HCT116 (cell line): ENCODE results near the gene PSTPIP1. TPM values are rescaled to one million over a fixed set of nuclear protein-coding genes. Genes with fewer than 3 reads are reported as not detected.

Experiments used
- ATAC-seq: fragments of 200-7000 bp; cut with Tn5 transposase; 2 replicates; pipeline ENCODE4 v1.9.1; 2020; ENCODE audit warnings: mild to moderate bottlenecking, moderate library complexity
- BruUV-seq: library from RNA; stranded (reverse); fragments of 400-500 nt; replicated peaks from 2 replicates; lab custom pipeline; 2021; lab: Mats Ljungman, UMichigan
- CTCF ChIA-PET: fragments of 300-600 bp; sonication (Branson Sonifier 250); formaldehyde crosslinking; loops from one replicate; lab custom pipeline; 2021; ENCODE audit warnings: antibody characterized with exemption; lab: Charles Lee
- POLR2A ChIA-PET: fragments of 300-600, 350-600 bp; sonication (Branson Sonifier 250); formaldehyde crosslinking; loops from one replicate; lab custom pipeline; 2021; ENCODE audit warnings: antibody characterized with exemption; lab: Charles Lee
- RAD21 ChIA-PET, 2 experiments: fragments of 300-600 bp; sonication (Branson Sonifier 250); formaldehyde crosslinking; loops; one replicate each; lab custom pipeline; 2023; ENCODE audit warnings: low total read pairs in 2 of 2; ENCODE audit not compliant: uncharacterized antibody in 2 of 2, unreplicated experiment in 2 of 2, low non-redundant PET in 1 of 2; lab: Charles Lee
- DNase-seq: peaks from one replicate; pipeline ENCODE4 v3.0.0-alpha.2; 2010; ENCODE audit warnings: low read depth, low spot score
- H2AFZ ChIP-seq: fragments of 200-600 bp; shearing (Covaris generic), sonication (generic); 2 replicates; pipeline ENCODE4 v1.6.1; 2017; ENCODE audit warnings: low read depth, mixed run types, mixed read lengths, antibody characterized with exemption, low read length; ENCODE audit not compliant: poor library complexity, severe bottlenecking
- H3K27ac ChIP-seq: 2 replicates; pipeline ENCODE4 v1.5.1; 2012; ENCODE audit warnings: low read depth, low read length
- H3K27me3 ChIP-seq: fragments of 200-600 bp; sonication (generic); 2 replicates; pipeline ENCODE4 v1.6.1; 2016; ENCODE audit warnings: mixed run types, low read length, mixed read lengths; ENCODE audit not compliant: insufficient read depth
- H3K36me3 ChIP-seq, 2 experiments: fragments of 200-500 bp in 1 of 2; fragments of 200-600 bp in 1 of 2; sonication (Bioruptor generic) in 1 of 2; sonication (generic) in 1 of 2; 2 replicates each; pipeline versions ENCODE4 v1.5.1 to v1.6.1; 2014 to 2016; ENCODE audit warnings: low read length in 2 of 2, inconsistent platforms in 1 of 2, mixed read lengths in 1 of 2, mixed run types in 1 of 2; ENCODE audit not compliant: insufficient read depth in 2 of 2, control insufficient read depth in 1 of 2
- H3K4me1 ChIP-seq, 2 experiments: fragments of 200-600 bp in 1 of 2; sonication (generic) in 1 of 2; 2 replicates each; pipeline versions ENCODE4 v1.5.1 to v1.6.1; 2012 to 2017; ENCODE audit warnings: low read length in 2 of 2, inconsistent platforms in 1 of 2, mild to moderate bottlenecking in 1 of 2, mixed read lengths in 1 of 2, mixed run types in 1 of 2, moderate library complexity in 1 of 2; ENCODE audit not compliant: insufficient read depth in 2 of 2, control insufficient read depth in 1 of 2
- H3K4me2 ChIP-seq: fragments of 200-600 bp; sonication (generic); 2 replicates; pipeline ENCODE4 v1.6.1; 2017; ENCODE audit warnings: mixed run types, low read length, mixed read lengths
- H3K4me3 ChIP-seq, 2 experiments: fragments of 200-600 bp in 1 of 2; sonication (generic) in 1 of 2; replicated peaks in 1 of 2; 2 replicates each; pipeline ENCODE4 v1.5.1; 2011 to 2016; ENCODE audit warnings: low read length in 2 of 2, control low read depth in 1 of 2, low read depth in 1 of 2, mild to moderate bottlenecking in 1 of 2, mixed read lengths in 1 of 2, mixed run types in 1 of 2
- H3K79me2 ChIP-seq: fragments of 200-600 bp; sonication (generic); 2 replicates; pipeline ENCODE4 v1.6.1; 2017; ENCODE audit warnings: mild to moderate bottlenecking, mixed run types, low read length, moderate library complexity, mixed read lengths; ENCODE audit not compliant: insufficient read depth
- H3K9ac ChIP-seq: fragments of 200-600 bp; sonication (generic); 2 replicates; pipeline ENCODE4 v1.6.1; 2016; ENCODE audit warnings: low read length, mixed read lengths
- H3K9me2 ChIP-seq: fragments of 200-600 bp; sonication (generic), shearing (Covaris generic); 2 replicates; pipeline ENCODE4 v1.6.1; 2017; ENCODE audit warnings: mixed run types, mild to moderate bottlenecking, moderate library complexity; ENCODE audit not compliant: insufficient read depth
- H3K9me3 ChIP-seq, 2 experiments: fragments of 200-500 bp in 1 of 2; fragments of 200-600 bp in 1 of 2; sonication (Bioruptor generic) in 1 of 2; sonication (generic) in 1 of 2; 2 replicates each; pipeline ENCODE4 v1.6.1; 2014 to 2017; ENCODE audit warnings: low read length in 2 of 2, mixed read lengths in 2 of 2, inconsistent platforms in 1 of 2, low read depth in 1 of 2, mild to moderate bottlenecking in 1 of 2, mixed run types in 1 of 2, moderate library complexity in 1 of 2; ENCODE audit not compliant: control insufficient read depth in 1 of 2, insufficient read depth in 1 of 2
- H4K20me1 ChIP-seq: fragments of 200-600 bp; sonication (generic), shearing (Covaris generic); 2 replicates; pipeline ENCODE4 v1.6.1; 2017; ENCODE audit warnings: mixed run types, mild to moderate bottlenecking, moderate library complexity; ENCODE audit not compliant: insufficient read depth
- ATF3 ChIP-seq: IDR thresholded peaks from 2 replicates; pipeline ENCODE4 v1.6.1; 2012
- CBX3 ChIP-seq: IDR thresholded peaks from 2 replicates; pipeline ENCODE4 v1.6.1; 2012; ENCODE audit warnings: low read depth
- CEBPB ChIP-seq: IDR thresholded peaks from 2 replicates; pipeline ENCODE4 v1.6.1; 2012; ENCODE audit warnings: low read depth
- CTCF ChIP-seq, 3 experiments: fragments of 200-600 bp in 1 of 3; sonication (generic) in 1 of 3; IDR thresholded peaks in 2 of 3; conservative IDR thresholded peaks in 1 of 3; 2 replicates each; pipeline ENCODE4 v1.5.1; 2012 to 2017; ENCODE audit warnings: low read depth in 2 of 3, low read length in 2 of 3, antibody characterized with exemption in 1 of 3, borderline replicate concordance in 1 of 3, control low read depth in 1 of 3, mild to moderate bottlenecking in 1 of 3, mixed read lengths in 1 of 3, mixed run types in 1 of 3, moderate library complexity in 1 of 3; ENCODE audit not compliant: insufficient read depth in 1 of 3
- EGR1 ChIP-seq: IDR thresholded peaks from 2 replicates; pipeline ENCODE4 v1.6.1; 2012; ENCODE audit warnings: low read depth
- EZH2phosphoT487 ChIP-seq: fragments of 200-600 bp; IDR thresholded peaks from 2 replicates; pipeline ENCODE4 v1.6.1; 2018; ENCODE audit warnings: antibody characterized with exemption, borderline replicate concordance
- FOSL1 ChIP-seq: IDR thresholded peaks from 2 replicates; pipeline ENCODE4 v1.6.1; 2012; ENCODE audit warnings: low read depth
- JUND ChIP-seq: IDR thresholded peaks from 2 replicates; pipeline ENCODE4 v1.6.1; 2012
- MAX ChIP-seq: IDR thresholded peaks from 2 replicates; pipeline ENCODE4 v1.6.1; 2012
- POLR2AphosphoS5 ChIP-seq: IDR thresholded peaks from 2 replicates; pipeline ENCODE4 v1.6.1; 2011; ENCODE audit warnings: mild to moderate bottlenecking, low read depth, low read length, moderate library complexity
- RAD21 ChIP-seq: IDR thresholded peaks from 2 replicates; pipeline ENCODE4 v1.6.1; 2012; ENCODE audit warnings: low read depth, mild to moderate bottlenecking
- SP1 ChIP-seq: IDR thresholded peaks from 2 replicates; pipeline ENCODE4 v1.6.1; 2012; ENCODE audit warnings: low read depth
- YY1 ChIP-seq: IDR thresholded peaks from 2 replicates; pipeline ENCODE4 v1.6.1; 2011; ENCODE audit warnings: low read length, low read depth, moderate library complexity, mild to moderate bottlenecking; ENCODE audit not compliant: insufficient replicate concordance; ENCODE audit errors: extremely low read depth
- ZBTB33 ChIP-seq: IDR thresholded peaks from 2 replicates; pipeline ENCODE4 v1.6.1; 2011; ENCODE audit warnings: mild to moderate bottlenecking, low read length, moderate library complexity; ENCODE audit not compliant: insufficient replicate concordance; ENCODE audit errors: extremely low read depth
- ZFX ChIP-seq: fragments of 450-650 bp; IDR thresholded peaks from 2 replicates; pipeline ENCODE4 v1.6.1; 2017
- ZNF274 ChIP-seq: fragments of 200-500 bp; sonication (Bioruptor generic); IDR thresholded peaks from 2 replicates; pipeline ENCODE4 v1.6.1; 2014; ENCODE audit warnings: mild to moderate bottlenecking, low read depth, low read length, inconsistent platforms
- intact Hi-C: fragments of 100-400 bp; cut with micrococcal nuclease; formaldehyde crosslinking; loops from 2 replicates; pipeline ENCODE4 v1.10.0; 2022
- total RNA-seq: library from RNA; stranded (reverse); gene quantifications from one replicate; pipeline ENCODE4 v1.2.1, GENCODE V29; 2021; ENCODE audit not compliant: unreplicated experiment

PSTPIP1 gene
- total RNA-seq, 1 experiment from 2014 or later: 0.79 TPM

GRCh38 chr15:77002954-77003912 is 8.3 kb downstream of the PSTPIP1 start:
- ATAC-seq: no peak
- H3K36me3 ChIP-seq: no peaks in the 10 kb centered on the region
- BruUV-seq: no TSS peak
- no peak overlapping the region for H3K27ac ChIP-seq
- H3K9me3 ChIP-seq: no peaks in the 10 kb centered on the region
- ChIA-PET RAD21 (no interaction called here), POLR2A (no interaction called here), CTCF (no interaction called here)
- no peak overlapping the region for H3K9ac ChIP-seq
- H3K9me2 ChIP-seq: no peaks in the 10 kb centered on the region
- no peaks in the 10 kb centered on the region for H3K79me2 ChIP-seq
- no peaks in the 10 kb centered on the region for H3K4me1 ChIP-seq
- no peak for DNase-seq
- no peak overlapping the region for H3K4me3 ChIP-seq
- TF ChIP-seq FOSL1 (no peak), ZNF274 (no peak), EZH2phosphoT487 (no peak), JUND (no peak), ZFX (no peak)
- no peaks in the 10 kb centered on the region for H3K27me3 ChIP-seq
- H4K20me1 ChIP-seq: no peaks in the 10 kb centered on the region
- H3K4me2 ChIP-seq: no peak overlapping the region
- H2AFZ ChIP-seq: no peak overlapping the region
- intact Hi-C loops: no loop called here

GRCh38 chr15:77004189-77004588 is 9.3 kb downstream of the PSTPIP1 start:
- Histone ChIP-seq H3K79me2 (no peaks in the 10 kb centered on the region), H2AFZ (no peak overlapping the region), H3K4me3 (no peak overlapping the region), H3K9me3 (no peaks in the 10 kb centered on the region), H3K36me3 (no peaks in the 10 kb centered on the region), H3K9me2 (no peaks in the 10 kb centered on the region), H3K4me1 (no peaks in the 10 kb centered on the region), H3K27me3 (no peaks in the 10 kb centered on the region), H3K4me2 (no peak overlapping the region), H4K20me1 (no peaks in the 10 kb centered on the region), H3K27ac (no peak overlapping the region), H3K9ac (no peak overlapping the region)
- BruUV-seq: no TSS peak
- ChIA-PET RAD21 (no interaction called here), POLR2A (no interaction called here), CTCF (no interaction called here)
- DNase-seq (no peak), ATAC-seq (no peak)
- intact Hi-C loops: no loop called here
- TF ChIP-seq ATF3: no peak
- TF ChIP-seq MAX: no peak
- TF ChIP-seq CTCF (IDR thresholded peaks at IDR 0.05 in 2 of 3, conservative IDR thresholded peaks at IDR 0.05 in 1 of 3; ENCODE audit: borderline replicate concordance in 1 of 3, insufficient read depth in 1 of 3, low read depth in 2 of 3, low read length in 2 of 3): no peak
- no peak for TF ChIP-seq ZBTB33
- no peak for TF ChIP-seq EGR1
- TF ChIP-seq CBX3: no peak
- no peak for TF ChIP-seq SP1
- no peak for TF ChIP-seq POLR2AphosphoS5
- no peak for TF ChIP-seq YY1
- TF ChIP-seq RAD21: no peak
- no peak for TF ChIP-seq CEBPB
